BLaER1 (cell line): ENCODE data around the gene KCNC3.
"Not testable (repeated sequence)": the region's sequence is repeated elsewhere in the genome, so short reads cannot be mapped to it uniquely, and the experiment has no call there.

Experiments
- H3K27ac ChIP-seq: shearing (Covaris generic); formaldehyde crosslinking; 2 replicates; pipeline ENCODE4 v1.8.1; 2022
- H3K27me3 ChIP-seq: shearing (Covaris generic); formaldehyde crosslinking; 2 replicates; pipeline ENCODE4 v1.8.1; 2022
- H3K36me3 ChIP-seq: shearing (Covaris generic); formaldehyde crosslinking; 2 replicates; pipeline ENCODE4 v1.8.1; 2022
- H3K4me1 ChIP-seq: shearing (Covaris generic); formaldehyde crosslinking; 2 replicates; pipeline ENCODE4 v1.8.1; 2022
- H3K4me2 ChIP-seq: shearing (Covaris generic); formaldehyde crosslinking; 2 replicates; pipeline ENCODE4 v1.8.1; 2022
- H3K4me3 ChIP-seq: shearing (Covaris generic); formaldehyde crosslinking; 2 replicates; pipeline ENCODE4 v1.8.1; 2022
- H3K9ac ChIP-seq: shearing (Covaris generic); formaldehyde crosslinking; 2 replicates; pipeline ENCODE4 v1.8.1; 2022
- H3K9me3 ChIP-seq: shearing (Covaris generic); formaldehyde crosslinking; 2 replicates; pipeline ENCODE4 v1.8.1; 2022
- H4K20me1 ChIP-seq: shearing (Covaris generic); formaldehyde crosslinking; 2 replicates; pipeline ENCODE4 v1.8.1; 2022
- Cebpa-rat ChIP-seq: shearing (Covaris generic); IDR thresholded peaks from 2 replicates; pipeline ENCODE4 v1.8.1; 2022

KCNC3 gene

DNA sequence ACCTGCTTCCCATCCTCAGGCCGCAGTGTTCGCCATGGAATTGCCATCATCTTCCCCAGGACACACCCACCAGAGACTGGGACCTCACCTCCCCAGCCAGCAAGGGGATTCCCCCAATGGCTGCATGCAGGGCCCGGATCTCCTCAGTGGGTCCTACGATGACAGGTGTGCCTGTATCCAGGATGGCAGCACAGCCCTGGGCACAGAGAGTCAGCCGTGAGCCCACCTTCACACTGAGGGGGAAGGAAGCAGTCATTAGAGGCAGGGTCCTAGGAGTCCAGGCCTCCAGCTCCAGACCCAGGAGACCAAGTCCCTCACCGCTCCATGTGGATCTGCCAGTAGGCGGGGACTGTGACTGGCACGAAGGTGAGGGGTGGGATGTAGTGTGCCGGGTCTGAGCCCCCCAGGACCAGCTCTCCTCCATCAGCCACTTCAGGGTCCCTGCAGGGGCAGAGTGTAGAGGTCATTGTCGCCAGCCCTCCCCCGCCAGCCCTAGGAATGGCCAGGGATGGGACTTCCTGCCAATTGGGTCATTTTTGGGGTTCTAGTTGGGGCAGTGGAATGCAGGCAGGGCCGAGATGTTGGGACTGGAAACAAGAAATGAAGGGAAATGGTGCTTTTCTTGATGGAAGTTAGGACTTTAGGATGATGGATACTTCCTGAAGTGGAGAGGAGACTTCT is 5.7 kb upstream of the KCNC3 start:
- no peak for TF ChIP-seq Cebpa-rat
- H3K27me3 ChIP-seq, result peaks cover 26% of the 10 kb centered on the region; the same call in 1 of the 2 replicates
- peaks cover 21% of the 10 kb centered on the region for H3K4me1 ChIP-seq
- H3K9ac ChIP-seq, result no peak overlapping the region
- H3K4me2 ChIP-seq, result no peak overlapping the region
- peaks cover 11% of the 10 kb centered on the region for H3K9me3 ChIP-seq
- no peak overlapping the region for H3K4me3 ChIP-seq
- H3K27ac ChIP-seq, result no peak overlapping the region
- H4K20me1 ChIP-seq, result no peaks in the 10 kb centered on the region
- H3K36me3 ChIP-seq, result no peaks in the 10 kb centered on the region

DNA sequence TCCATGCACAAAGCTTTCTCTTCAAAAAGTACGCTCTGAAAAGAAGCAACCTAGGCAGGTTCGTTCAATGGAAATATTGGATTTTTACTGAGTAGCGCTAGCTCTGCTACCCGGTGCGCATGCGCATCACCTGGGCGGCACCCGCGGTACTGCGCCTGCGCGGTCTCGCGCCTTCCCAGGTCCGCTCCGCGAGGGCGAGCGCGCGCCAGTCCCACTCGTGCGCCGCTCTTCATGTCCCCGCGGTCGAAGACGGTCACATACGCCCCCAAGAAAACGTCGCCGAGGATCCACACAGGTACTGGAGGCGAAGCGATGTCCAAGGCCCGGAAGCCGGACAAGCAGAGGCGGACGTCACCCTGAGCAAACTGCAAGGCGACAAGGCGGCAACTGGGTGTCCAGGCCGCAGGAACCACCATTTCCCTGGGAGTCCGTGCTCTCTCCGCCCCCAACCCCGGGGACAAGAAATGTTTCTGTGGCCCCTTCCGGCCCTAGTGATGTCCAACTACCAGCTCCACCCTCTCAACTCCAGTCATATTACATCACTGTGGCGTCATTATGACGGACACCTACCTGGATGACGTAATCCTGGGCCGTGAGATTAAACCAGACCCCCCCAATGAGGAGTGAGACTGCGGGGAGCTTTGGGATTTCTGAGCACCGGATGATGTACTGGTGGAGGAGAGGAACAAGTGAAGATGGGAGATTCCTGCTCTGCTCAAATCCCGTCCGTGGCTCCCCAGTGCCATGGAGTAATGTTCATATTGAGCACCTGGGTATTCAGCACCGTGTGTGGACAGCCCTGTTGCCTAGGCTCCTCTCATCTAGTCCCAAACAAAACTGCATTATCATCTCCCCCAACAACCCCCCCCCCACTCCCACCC is 4.8 kb upstream of the KCNC3 start:
- peaks cover 26% of the 10 kb centered on the region; the same call in 1 of the 2 replicates for H3K27me3 ChIP-seq
- no peak overlapping the region for H3K9ac ChIP-seq
- no peak overlapping the region for H3K4me2 ChIP-seq
- peaks cover 16% of the 10 kb centered on the region; the same call in 1 of the 2 replicates for H3K9me3 ChIP-seq
- TF ChIP-seq Cebpa-rat, result no peak
- H3K4me3 ChIP-seq, result no peak overlapping the region
- peaks cover 22% of the 10 kb centered on the region for H3K4me1 ChIP-seq
- H4K20me1 ChIP-seq, result no peaks in the 10 kb centered on the region
- no peaks in the 10 kb centered on the region for H3K36me3 ChIP-seq
- no peak overlapping the region for H3K27ac ChIP-seq

DNA sequence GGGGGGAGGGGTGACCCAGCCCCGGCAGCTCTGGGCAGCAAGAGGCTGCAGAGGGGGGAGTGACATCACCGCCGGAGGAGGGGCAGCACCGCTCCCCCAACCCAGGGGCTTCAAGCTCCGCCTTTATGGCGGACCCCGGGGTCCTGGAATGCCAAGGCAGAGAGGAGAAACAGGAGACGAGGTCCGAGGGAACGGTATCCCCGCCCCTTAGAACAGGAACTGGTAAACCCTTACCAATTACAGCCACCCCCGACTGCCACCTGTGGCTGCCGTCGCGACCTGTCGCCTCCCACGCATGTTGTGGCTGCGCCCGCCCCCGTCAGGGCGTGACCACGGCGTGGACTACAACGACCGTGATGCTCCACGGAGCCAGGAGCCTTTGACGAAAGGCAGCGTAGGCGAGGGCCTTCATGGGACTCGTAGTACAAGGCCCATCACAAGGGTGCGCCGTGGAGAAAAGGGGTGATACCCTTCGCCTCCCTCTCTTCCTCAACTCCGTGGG is 4.1 kb upstream of the KCNC3 start:
- TF ChIP-seq Cebpa-rat, result no peak
- Histone ChIP-seq H3K27ac (no peak overlapping the region), H3K27me3 (peaks cover 30% of the 10 kb centered on the region), H3K4me3 (no peak overlapping the region), H4K20me1 (no peaks in the 10 kb centered on the region), H3K4me1 (peaks cover 22% of the 10 kb centered on the region), H3K9ac (no peak overlapping the region), H3K36me3 (no peaks in the 10 kb centered on the region), H3K9me3 (peaks cover 20% of the 10 kb centered on the region), H3K4me2 (no peak overlapping the region)

DNA sequence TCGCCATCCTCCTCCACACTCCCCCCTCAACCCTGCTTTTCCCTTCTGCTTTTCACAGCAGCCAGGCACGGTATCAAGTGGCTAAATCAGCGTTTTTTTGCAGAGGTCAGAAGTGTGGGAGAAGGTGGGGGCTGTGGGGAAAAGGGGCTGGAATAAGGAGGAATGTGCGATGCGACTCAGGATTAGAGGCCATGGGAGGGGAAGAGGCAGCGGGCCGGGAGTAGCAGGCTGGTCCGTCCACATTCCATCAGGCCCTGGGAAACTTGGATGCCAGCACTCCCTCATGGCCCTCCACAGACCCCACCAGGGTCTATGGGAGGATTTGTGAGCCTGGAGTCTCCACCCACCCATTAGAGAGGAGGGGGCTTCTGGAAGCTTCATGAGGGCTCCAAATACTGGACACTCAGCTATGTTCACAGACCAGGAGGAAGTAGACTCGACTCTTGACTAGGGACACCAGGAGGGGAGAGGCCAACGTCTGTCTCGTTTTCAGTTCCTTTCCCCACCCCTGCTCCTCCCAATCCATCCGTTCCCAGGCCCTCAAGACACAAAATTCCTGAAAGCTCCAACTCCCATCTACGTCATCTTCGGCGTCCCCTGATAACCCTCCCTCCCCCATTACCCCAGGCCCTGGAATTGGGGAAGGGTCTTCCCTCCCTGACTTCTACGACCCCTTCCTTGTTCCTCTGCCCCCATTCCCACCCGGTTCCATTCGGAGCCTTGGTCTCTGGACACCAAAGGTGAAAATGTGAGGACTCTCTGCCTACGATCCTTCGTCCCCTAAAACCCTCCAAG is 3.3 kb upstream of the KCNC3 start:
- Histone ChIP-seq H3K9me3 (peaks cover 21% of the 10 kb centered on the region), H3K27me3 (peaks cover 38% of the 10 kb centered on the region), H3K36me3 (no peaks in the 10 kb centered on the region), H3K4me2 (peak overlapping the region; percentile 76), H3K27ac (no peak overlapping the region), H3K4me3 (no peak overlapping the region), H4K20me1 (no peaks in the 10 kb centered on the region), H3K9ac (no peak overlapping the region), H3K4me1 (peaks cover 22% of the 10 kb centered on the region)
- TF ChIP-seq Cebpa-rat, result no peak

DNA sequence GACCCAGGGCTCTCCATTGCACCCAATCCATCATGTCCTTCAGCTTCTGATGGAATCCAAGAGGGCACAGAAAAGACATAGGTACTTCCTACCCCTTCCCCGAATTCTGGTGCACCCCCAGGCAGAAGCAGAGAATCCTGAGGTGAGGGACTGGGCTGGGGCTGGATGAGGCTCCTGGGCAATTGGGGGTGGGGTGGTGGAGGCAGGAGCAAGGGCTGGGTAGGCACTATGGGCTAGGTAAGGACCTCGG is 2.7 kb upstream of the KCNC3 start:
- Histone ChIP-seq H3K9me3 (peaks cover 21% of the 10 kb centered on the region), H3K4me1 (peaks cover 22% of the 10 kb centered on the region), H3K36me3 (no peaks in the 10 kb centered on the region), H4K20me1 (no peaks in the 10 kb centered on the region), H3K9ac (no peak overlapping the region), H3K4me3 (no peak overlapping the region), H3K27ac (no peak overlapping the region), H3K4me2 (peak overlapping the region; percentile 76), H3K27me3 (peaks cover 44% of the 10 kb centered on the region)
- TF ChIP-seq Cebpa-rat, result no peak

DNA sequence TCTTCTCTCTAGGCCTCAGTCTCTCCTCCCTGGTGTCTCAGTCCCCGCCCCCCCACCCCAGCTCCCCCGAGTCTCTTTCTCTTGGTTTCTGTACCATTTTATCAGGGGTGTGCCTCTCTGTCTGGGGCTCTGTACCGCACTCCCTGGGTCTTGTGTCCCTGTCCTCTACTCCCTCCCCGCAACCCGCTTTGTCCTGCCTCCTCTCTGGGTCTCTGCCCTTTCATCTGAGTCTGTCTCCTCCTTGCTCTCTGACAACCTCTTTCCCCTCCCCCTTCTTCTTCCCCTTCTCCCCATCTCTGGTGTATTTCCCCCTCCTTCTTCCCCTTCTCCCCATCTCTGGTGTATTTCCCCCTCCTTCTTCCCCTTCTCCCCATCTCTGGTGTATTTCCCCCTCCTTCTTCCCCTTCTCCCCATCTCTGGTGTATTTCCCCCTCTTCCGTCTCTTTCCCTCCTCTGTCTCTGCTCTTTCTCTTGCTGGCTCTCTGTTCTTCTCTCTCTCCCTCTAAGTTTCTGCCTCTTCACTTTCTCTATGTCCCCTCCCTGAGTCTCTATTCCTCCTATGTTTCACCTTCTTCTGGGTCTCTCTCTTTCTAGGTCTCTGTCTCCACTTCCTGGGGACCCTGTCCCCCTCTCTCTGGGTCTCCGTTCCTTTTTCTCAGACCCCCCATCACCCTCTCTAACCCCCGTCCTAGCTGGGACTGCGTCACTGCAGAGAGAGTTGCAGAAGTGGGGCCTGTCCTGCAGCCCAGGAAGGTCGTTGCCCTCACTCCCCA is 2.2 kb upstream of the KCNC3 start:
- no peaks in the 10 kb centered on the region for H3K36me3 ChIP-seq
- H3K27ac ChIP-seq, result no peak overlapping the region
- H4K20me1 ChIP-seq, result peaks cover 3% of the 10 kb centered on the region; the same call in 1 of the 2 replicates
- TF ChIP-seq Cebpa-rat, result no peak
- H3K9me3 ChIP-seq, result peaks cover 21% of the 10 kb centered on the region
- H3K9ac ChIP-seq, result no peak overlapping the region
- H3K4me3 ChIP-seq, result peak overlapping the region; percentile 59
- peaks cover 24% of the 10 kb centered on the region for H3K4me1 ChIP-seq
- H3K27me3 ChIP-seq, result peaks cover 49% of the 10 kb centered on the region
- peak overlapping the region; percentile 76 for H3K4me2 ChIP-seq

DNA sequence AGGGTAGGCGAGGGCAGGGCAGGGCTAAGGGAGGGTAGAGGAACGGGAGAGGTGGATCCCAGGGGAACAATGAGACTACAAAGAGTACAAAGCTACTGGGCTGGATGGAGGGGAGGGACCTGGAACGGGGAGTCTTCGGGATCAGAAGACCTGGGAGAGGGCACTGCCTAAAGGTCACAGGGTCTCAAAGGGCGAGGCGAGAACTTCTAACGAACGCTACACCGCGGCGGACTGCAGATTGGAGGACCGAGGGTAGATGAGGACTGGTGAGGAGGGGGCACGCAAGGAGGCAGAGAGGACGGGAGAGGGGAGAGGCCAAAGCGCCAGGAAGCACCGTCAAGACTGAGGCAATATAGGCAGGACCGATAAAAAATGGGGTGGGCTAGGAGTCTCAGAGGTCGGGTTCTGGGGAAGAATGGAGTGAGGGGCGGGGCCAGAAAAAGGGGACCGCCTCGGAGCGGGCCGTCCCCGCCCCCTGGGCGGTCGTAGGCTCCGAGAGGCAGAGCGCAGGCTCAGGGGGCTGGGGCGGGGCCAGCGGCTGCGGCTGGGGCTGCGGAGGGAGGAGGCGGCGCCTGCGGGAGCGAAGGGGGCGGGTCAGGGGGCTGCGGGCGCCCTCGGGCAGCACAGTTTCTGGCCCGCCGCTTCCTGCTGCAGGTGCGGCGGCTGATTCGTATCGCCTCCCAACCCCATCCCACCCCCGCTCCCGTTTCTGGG is 1.3 kb upstream of the KCNC3 start:
- Histone ChIP-seq H3K9ac (no peak overlapping the region), H4K20me1 (peaks cover 6% of the 10 kb centered on the region; the same call in 1 of the 2 replicates), H3K9me3 (peaks cover 21% of the 10 kb centered on the region), H3K36me3 (no peaks in the 10 kb centered on the region), H3K27ac (no peak overlapping the region), H3K4me1 (peaks cover 32% of the 10 kb centered on the region), H3K4me3 (peak overlapping the region; percentile 59), H3K27me3 (peaks cover 56% of the 10 kb centered on the region), H3K4me2 (peak overlapping the region; percentile 76)
- TF ChIP-seq Cebpa-rat, result no peak

DNA sequence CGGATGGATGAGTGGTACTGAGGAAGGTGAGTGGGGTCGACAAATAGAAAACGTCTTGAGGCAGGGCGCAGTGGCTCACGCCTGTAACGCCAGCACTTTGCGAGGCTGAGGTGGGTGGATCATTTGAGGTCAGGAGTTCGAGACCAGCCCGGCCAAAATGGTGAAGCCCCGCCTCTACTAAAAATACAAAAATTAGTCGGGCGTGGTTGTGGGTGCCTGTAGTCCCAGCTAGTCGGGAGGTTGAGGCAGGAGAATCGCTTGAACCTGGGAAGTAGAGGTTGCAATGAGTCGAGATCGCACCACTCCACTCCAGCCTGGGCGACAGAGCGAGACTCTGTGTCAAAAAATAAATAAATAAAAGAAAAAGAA is 733 bp upstream of the KCNC3 start:
- Histone ChIP-seq H3K4me1 (peaks cover 36% of the 10 kb centered on the region), H3K9me3 (peaks cover 21% of the 10 kb centered on the region), H3K4me2 (peak overlapping the region; percentile 76; the same call in 1 of the 2 replicates), H3K27me3 (peaks cover 61% of the 10 kb centered on the region)
- not testable (repeated sequence) for H3K9ac ChIP-seq, H3K4me3 ChIP-seq, H3K27ac ChIP-seq, H4K20me1 ChIP-seq, H3K36me3 ChIP-seq

DNA sequence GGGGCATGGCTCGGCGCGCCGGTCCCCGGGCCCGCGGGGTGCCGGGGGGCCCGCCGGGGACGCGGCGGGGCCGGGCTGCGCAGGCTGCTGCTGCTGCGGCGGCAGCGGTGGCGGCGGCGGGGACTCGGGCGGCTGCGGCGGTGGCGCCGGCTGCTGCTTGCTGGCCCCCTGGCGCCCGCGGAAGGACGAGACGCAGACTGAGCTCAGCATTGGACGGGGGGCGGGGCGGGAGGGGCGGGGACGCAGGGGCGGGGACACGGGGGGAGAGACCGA is 368 bp downstream of the KCNC3 start:
- H3K4me2 ChIP-seq, result no peak overlapping the region
- peaks cover 68% of the 10 kb centered on the region for H3K27me3 ChIP-seq
- no peak for TF ChIP-seq Cebpa-rat
- H3K36me3 ChIP-seq, result no peaks in the 10 kb centered on the region
- H3K9ac ChIP-seq, result no peak overlapping the region
- H3K4me1 ChIP-seq, result peaks cover 36% of the 10 kb centered on the region
- no peak overlapping the region for H3K27ac ChIP-seq
- peaks cover 21% of the 10 kb centered on the region for H3K9me3 ChIP-seq
- peaks cover 6% of the 10 kb centered on the region; the same call in 1 of the 2 replicates for H4K20me1 ChIP-seq
- H3K4me3 ChIP-seq, result no peak overlapping the region
